ENCODE data around the gene RPN1.

The RPN1 gene

GRCh38 chr3:128613083-128613829 lies 37.4 kb downstream of the RPN1 start:
- Histone ChIP-seq H3K9ac (ENCODE audit: low read depth in 1 of 2, low read length in 2 of 2) (no peak overlapping the region), H3K27ac (ENCODE audit: low read depth, low read length) (no peak overlapping the region), H3K36me3 (ENCODE audit: control insufficient read depth in 1 of 2, insufficient read depth in 2 of 2, low read length in 2 of 2) (no peaks in the 10 kb centered on the region), H3K4me1 (ENCODE audit: control insufficient read depth in 1 of 2, insufficient read depth in 2 of 2, low read length in 2 of 2) (peaks cover 5 to 11% of the 10 kb centered on the region in 2 donors), H3K27me3 (ENCODE audit: control insufficient read depth in 1 of 2, insufficient read depth in 2 of 2, low read length in 2 of 2) (no peaks in the 10 kb centered on the region), H3K9me3 (ENCODE audit: control insufficient read depth in 1 of 2, low read length in 2 of 2) (no peaks in the 10 kb centered on the region), H3K4me3 (ENCODE audit: low read depth in 1 of 2, low read length in 2 of 2) (no peak overlapping the region)

GRCh38 chr3:128610451-128611070 lies 40.1 kb downstream of the RPN1 start:
- Histone ChIP-seq H3K36me3 (ENCODE audit: control insufficient read depth in 1 of 2, insufficient read depth in 2 of 2, low read length in 2 of 2) (no peaks in the 10 kb centered on the region), H3K4me1 (ENCODE audit: control insufficient read depth in 1 of 2, insufficient read depth in 2 of 2, low read length in 2 of 2) (peaks cover 0 to 5% of the 10 kb centered on the region in 2 donors), H3K27me3 (ENCODE audit: control insufficient read depth in 1 of 2, insufficient read depth in 2 of 2, low read length in 2 of 2) (no peaks in the 10 kb centered on the region), H3K4me3 (ENCODE audit: low read depth in 1 of 2, low read length in 2 of 2) (no peak overlapping the region), H3K9me3 (ENCODE audit: control insufficient read depth in 1 of 2, low read length in 2 of 2) (no peaks in the 10 kb centered on the region), H3K27ac (ENCODE audit: low read depth, low read length) (no peak overlapping the region), H3K9ac (ENCODE audit: low read depth in 1 of 2, low read length in 2 of 2) (no peak overlapping the region)

GRCh38 chr3:128609294-128609693 lies 41.3 kb downstream of the RPN1 start:
- no peak overlapping the region for H3K27ac ChIP-seq (ENCODE audit: low read depth, low read length)
- no peaks in the 10 kb centered on the region for H3K9me3 ChIP-seq (ENCODE audit: control insufficient read depth in 1 of 2, low read length in 2 of 2)
- H3K4me3 ChIP-seq (ENCODE audit: low read depth in 1 of 2, low read length in 2 of 2) = no peak overlapping the region
- H3K9ac ChIP-seq (ENCODE audit: low read depth in 1 of 2, low read length in 2 of 2) = no peak overlapping the region
- H3K36me3 ChIP-seq (ENCODE audit: control insufficient read depth in 1 of 2, insufficient read depth in 2 of 2, low read length in 2 of 2) = no peaks in the 10 kb centered on the region
- H3K27me3 ChIP-seq (ENCODE audit: control insufficient read depth in 1 of 2, insufficient read depth in 2 of 2, low read length in 2 of 2) = no peaks in the 10 kb centered on the region
- H3K4me1 ChIP-seq (ENCODE audit: control insufficient read depth in 1 of 2, insufficient read depth in 2 of 2, low read length in 2 of 2) = peaks cover 0 to 5% of the 10 kb centered on the region in 2 donors

- Histone ChIP-seq H3K9me3 (ENCODE audit: control insufficient read depth in 1 of 2, low read length in 2 of 2) (no peaks in the 10 kb centered on the region), H3K4me1 (ENCODE audit: control insufficient read depth in 1 of 2, insufficient read depth in 2 of 2, low read length in 2 of 2) (peaks cover 0 to 5% of the 10 kb centered on the region in 2 donors), H3K4me3 (ENCODE audit: low read depth in 1 of 2, low read length in 2 of 2) (peak overlapping the region; percentile 73 to 78), H3K27me3 (ENCODE audit: control insufficient read depth in 1 of 2, insufficient read depth in 2 of 2, low read length in 2 of 2) (no peaks in the 10 kb centered on the region), H3K36me3 (ENCODE audit: control insufficient read depth in 1 of 2, insufficient read depth in 2 of 2, low read length in 2 of 2) (no peaks in the 10 kb centered on the region), H3K9ac (ENCODE audit: low read depth in 1 of 2, low read length in 2 of 2) (peak overlapping the region; percentile 61 to 73), H3K27ac (ENCODE audit: low read depth, low read length) (no peak overlapping the region)
Measured at GRCh38 chr3:128607710-128608048, 42.9 kb downstream of the RPN1 start.

- no peak overlapping the region for H3K27ac ChIP-seq (ENCODE audit: low read depth, low read length)
- H3K9me3 ChIP-seq (ENCODE audit: control insufficient read depth in 1 of 2, low read length in 2 of 2) = no peaks in the 10 kb centered on the region
- no peak overlapping the region for H3K9ac ChIP-seq (ENCODE audit: low read depth in 1 of 2, low read length in 2 of 2)
- peaks cover 0 to 5% of the 10 kb centered on the region in 2 donors for H3K4me1 ChIP-seq (ENCODE audit: control insufficient read depth in 1 of 2, insufficient read depth in 2 of 2, low read length in 2 of 2)
- H3K36me3 ChIP-seq (ENCODE audit: control insufficient read depth in 1 of 2, insufficient read depth in 2 of 2, low read length in 2 of 2) = no peaks in the 10 kb centered on the region
- H3K4me3 ChIP-seq (ENCODE audit: low read depth in 1 of 2, low read length in 2 of 2) = no peak overlapping the region
- H3K27me3 ChIP-seq (ENCODE audit: control insufficient read depth in 1 of 2, insufficient read depth in 2 of 2, low read length in 2 of 2) = no peaks in the 10 kb centered on the region
Measured at GRCh38 chr3:128606094-128606493, 44.5 kb downstream of the RPN1 start.

- H3K36me3 ChIP-seq (ENCODE audit: control insufficient read depth in 1 of 2, insufficient read depth in 2 of 2, low read length in 2 of 2) = no peaks in the 10 kb centered on the region
- no peak overlapping the region for H3K27ac ChIP-seq (ENCODE audit: low read depth, low read length)
- no peaks in the 10 kb centered on the region for H3K9me3 ChIP-seq (ENCODE audit: control insufficient read depth in 1 of 2, low read length in 2 of 2)
- H3K4me3 ChIP-seq (ENCODE audit: low read depth in 1 of 2, low read length in 2 of 2) = no peak overlapping the region
- H3K9ac ChIP-seq (ENCODE audit: low read depth in 1 of 2, low read length in 2 of 2) = no peak overlapping the region
- H3K4me1 ChIP-seq (ENCODE audit: control insufficient read depth in 1 of 2, insufficient read depth in 2 of 2, low read length in 2 of 2) = peaks cover 0 to 5% of the 10 kb centered on the region in 2 donors
- H3K27me3 ChIP-seq (ENCODE audit: control insufficient read depth in 1 of 2, insufficient read depth in 2 of 2, low read length in 2 of 2) = no peaks in the 10 kb centered on the region
Measured at GRCh38 chr3:128605091-128606046, 45.2 kb downstream of the RPN1 start.

GRCh38 chr3:128603811-128604775 lies 46.5 kb downstream of the RPN1 start:
- H3K36me3 ChIP-seq (ENCODE audit: control insufficient read depth in 1 of 2, insufficient read depth in 2 of 2, low read length in 2 of 2) = no peaks in the 10 kb centered on the region

GRCh38 chr3:128603313-128603712 lies 47.3 kb downstream of the RPN1 start:
- H3K4me1 ChIP-seq (ENCODE audit: control insufficient read depth in 1 of 2, insufficient read depth in 2 of 2, low read length in 2 of 2) = peaks cover 0 to 5% of the 10 kb centered on the region in 2 donors
- no peak overlapping the region for H3K4me3 ChIP-seq (ENCODE audit: low read depth in 1 of 2, low read length in 2 of 2)
- no peaks in the 10 kb centered on the region for H3K27me3 ChIP-seq (ENCODE audit: control insufficient read depth in 1 of 2, insufficient read depth in 2 of 2, low read length in 2 of 2)
- no peaks in the 10 kb centered on the region for H3K9me3 ChIP-seq (ENCODE audit: control insufficient read depth in 1 of 2, low read length in 2 of 2)
- H3K36me3 ChIP-seq (ENCODE audit: control insufficient read depth in 1 of 2, insufficient read depth in 2 of 2, low read length in 2 of 2) = no peaks in the 10 kb centered on the region
- no peak overlapping the region for H3K9ac ChIP-seq (ENCODE audit: low read depth in 1 of 2, low read length in 2 of 2)
- H3K27ac ChIP-seq (ENCODE audit: low read depth, low read length) = no peak overlapping the region

More at GRCh38 chr3:128603811-128604775, 46.5 kb downstream of the RPN1 start:
- Histone ChIP-seq H3K4me1 (ENCODE audit: control insufficient read depth in 1 of 2, insufficient read depth in 2 of 2, low read length in 2 of 2) (peaks cover 0 to 5% of the 10 kb centered on the region in 2 donors), H3K27ac (ENCODE audit: low read depth, low read length) (no peak overlapping the region), H3K4me3 (ENCODE audit: low read depth in 1 of 2, low read length in 2 of 2) (no peak overlapping the region), H3K9me3 (ENCODE audit: control insufficient read depth in 1 of 2, low read length in 2 of 2) (no peaks in the 10 kb centered on the region), H3K27me3 (ENCODE audit: control insufficient read depth in 1 of 2, insufficient read depth in 2 of 2, low read length in 2 of 2) (no peaks in the 10 kb centered on the region), H3K9ac (ENCODE audit: low read depth in 1 of 2, low read length in 2 of 2) (no peak overlapping the region)

- Histone ChIP-seq H3K27ac (ENCODE audit: low read depth, low read length) (no peak overlapping the region), H3K4me1 (ENCODE audit: control insufficient read depth in 1 of 2, insufficient read depth in 2 of 2, low read length in 2 of 2) (no peaks in the 10 kb centered on the region), H3K36me3 (ENCODE audit: control insufficient read depth in 1 of 2, insufficient read depth in 2 of 2, low read length in 2 of 2) (no peaks in the 10 kb centered on the region), H3K4me3 (ENCODE audit: low read depth in 1 of 2, low read length in 2 of 2) (no peak overlapping the region), H3K9ac (ENCODE audit: low read depth in 1 of 2, low read length in 2 of 2) (no peak overlapping the region), H3K9me3 (ENCODE audit: control insufficient read depth in 1 of 2, low read length in 2 of 2) (no peaks in the 10 kb centered on the region), H3K27me3 (ENCODE audit: control insufficient read depth in 1 of 2, insufficient read depth in 2 of 2, low read length in 2 of 2) (no peaks in the 10 kb centered on the region)
Measured at GRCh38 chr3:128598884-128599664, 51.5 kb downstream of the RPN1 start.

Measured in duodenal mucosa (tissue), 2 donors.